Activated naive CD4-positive, alpha-beta T cell treated with anti-CD3 and anti-CD28 coated beads, Interleukin-2, amount 50 U/mL, for 24 hours (primary cell): ENCODE measurements around the gene EHD4.

Source experiments
- H3K27ac Mint-ChIP-seq: one replicate; pipeline ENCODE4 v1.8.0; 2021; ENCODE audit warnings: mild to moderate bottlenecking, mixed read lengths
- H3K27me3 Mint-ChIP-seq: one replicate; pipeline ENCODE4 v1.8.0; 2021; ENCODE audit warnings: mixed read lengths
- H3K36me3 Mint-ChIP-seq: one replicate; pipeline ENCODE4 v1.8.0; 2021; ENCODE audit warnings: mixed read lengths
- H3K4me1 Mint-ChIP-seq: one replicate; pipeline ENCODE4 v1.8.0; 2021; ENCODE audit warnings: mixed read lengths
- H3K4me3 Mint-ChIP-seq: one replicate; pipeline ENCODE4 v1.8.0; 2021; ENCODE audit warnings: mild to moderate bottlenecking, mixed read lengths
- H3K9me3 Mint-ChIP-seq: one replicate; pipeline ENCODE4 v1.8.0; 2021; ENCODE audit warnings: mixed read lengths

EHD4 gene

GRCh38 chr15:41974041-41974440 lies 1.7 kb upstream of the EHD4 start:
- H3K27me3 Mint-ChIP-seq, result peaks cover 6% of the 10 kb centered on the region
- H3K9me3 Mint-ChIP-seq, result no peaks in the 10 kb centered on the region
- no peak overlapping the region for H3K4me3 Mint-ChIP-seq
- H3K36me3 Mint-ChIP-seq, result no peaks in the 10 kb centered on the region
- no peak overlapping the region for H3K27ac Mint-ChIP-seq
- peaks cover 32% of the 10 kb centered on the region for H3K4me1 Mint-ChIP-seq

- H3K27ac Mint-ChIP-seq, result peak overlapping the region; percentile 93
- peak overlapping the region; percentile 83 for H3K4me3 Mint-ChIP-seq
- peaks cover 6% of the 10 kb centered on the region for H3K27me3 Mint-ChIP-seq
- H3K36me3 Mint-ChIP-seq, result no peaks in the 10 kb centered on the region
- peaks cover 52% of the 10 kb centered on the region for H3K4me1 Mint-ChIP-seq
- no peaks in the 10 kb centered on the region for H3K9me3 Mint-ChIP-seq
Observed at GRCh38 chr15:41971895-41972252, 483 bp downstream of the EHD4 start.

GRCh38 chr15:41971089-41971894 lies 1.1 kb downstream of the EHD4 start:
- Mint-ChIP-seq H3K4me3 (peak overlapping the region; percentile 83), H3K9me3 (no peaks in the 10 kb centered on the region), H3K27ac (peak overlapping the region; percentile 93), H3K4me1 (peaks cover 55% of the 10 kb centered on the region), H3K27me3 (peaks cover 6% of the 10 kb centered on the region), H3K36me3 (no peaks in the 10 kb centered on the region)

- peaks cover 4% of the 10 kb centered on the region for H3K36me3 Mint-ChIP-seq
- H3K4me3 Mint-ChIP-seq, result peak overlapping the region; percentile 83
- peaks cover 4% of the 10 kb centered on the region for H3K27me3 Mint-ChIP-seq
- H3K9me3 Mint-ChIP-seq, result no peaks in the 10 kb centered on the region
- peaks cover 61% of the 10 kb centered on the region for H3K4me1 Mint-ChIP-seq
- H3K27ac Mint-ChIP-seq, result peak overlapping the region; percentile 93
Observed at GRCh38 chr15:41970456-41970855, 1.9 kb downstream of the EHD4 start.

GRCh38 chr15:41969851-41970431 lies 2.4 kb downstream of the EHD4 start:
- Mint-ChIP-seq H3K9me3 (no peaks in the 10 kb centered on the region), H3K27ac (peak overlapping the region; percentile 81), H3K36me3 (peaks cover 4% of the 10 kb centered on the region), H3K4me1 (peaks cover 61% of the 10 kb centered on the region), H3K4me3 (peak overlapping the region; percentile 83), H3K27me3 (peaks cover 4% of the 10 kb centered on the region)

GRCh38 chr15:41968701-41969100 lies 3.7 kb downstream of the EHD4 start:
- H3K4me1 Mint-ChIP-seq, result peaks cover 61% of the 10 kb centered on the region
- peak overlapping the region; percentile 77 for H3K27ac Mint-ChIP-seq
- no peak overlapping the region for H3K4me3 Mint-ChIP-seq
- H3K9me3 Mint-ChIP-seq, result no peaks in the 10 kb centered on the region
- no peaks in the 10 kb centered on the region for H3K27me3 Mint-ChIP-seq
- peaks cover 4% of the 10 kb centered on the region for H3K36me3 Mint-ChIP-seq

- no peaks in the 10 kb centered on the region for H3K27me3 Mint-ChIP-seq
- H3K4me3 Mint-ChIP-seq, result no peak overlapping the region
- H3K36me3 Mint-ChIP-seq, result peaks cover 4% of the 10 kb centered on the region
- H3K4me1 Mint-ChIP-seq, result peaks cover 52% of the 10 kb centered on the region
- peak overlapping the region; percentile 70 for H3K27ac Mint-ChIP-seq
- H3K9me3 Mint-ChIP-seq, result no peaks in the 10 kb centered on the region
Observed at GRCh38 chr15:41967506-41968206, 4.7 kb downstream of the EHD4 start.

GRCh38 chr15:41966920-41967465 lies 5.4 kb downstream of the EHD4 start:
- peak overlapping the region; percentile 59 for H3K27ac Mint-ChIP-seq
- H3K4me1 Mint-ChIP-seq, result peaks cover 54% of the 10 kb centered on the region
- H3K36me3 Mint-ChIP-seq, result peaks cover 8% of the 10 kb centered on the region
- H3K4me3 Mint-ChIP-seq, result no peak overlapping the region
- no peaks in the 10 kb centered on the region for H3K9me3 Mint-ChIP-seq
- no peaks in the 10 kb centered on the region for H3K27me3 Mint-ChIP-seq

- Mint-ChIP-seq H3K27me3 (no peaks in the 10 kb centered on the region), H3K4me1 (peaks cover 59% of the 10 kb centered on the region), H3K4me3 (no peak overlapping the region), H3K36me3 (peaks cover 11% of the 10 kb centered on the region), H3K27ac (no peak overlapping the region), H3K9me3 (no peaks in the 10 kb centered on the region)
Observed at GRCh38 chr15:41966414-41966812, 5.9 kb downstream of the EHD4 start.

- Mint-ChIP-seq H3K27ac (no peak overlapping the region), H3K9me3 (no peaks in the 10 kb centered on the region), H3K4me3 (no peak overlapping the region)
Observed at GRCh38 chr15:41965441-41966413, 6.6 kb downstream of the EHD4 start.

GRCh38 chr15:41961595-41962202 lies 10.7 kb downstream of the EHD4 start:
- H3K27ac Mint-ChIP-seq, result no peak overlapping the region
- H3K27me3 Mint-ChIP-seq, result no peaks in the 10 kb centered on the region
- peaks cover 25% of the 10 kb centered on the region for H3K4me1 Mint-ChIP-seq
- no peak overlapping the region for H3K4me3 Mint-ChIP-seq
- no peaks in the 10 kb centered on the region for H3K9me3 Mint-ChIP-seq
- H3K36me3 Mint-ChIP-seq, result peaks cover 14% of the 10 kb centered on the region

More at GRCh38 chr15:41965441-41966413, 6.6 kb downstream of the EHD4 start:
- Mint-ChIP-seq H3K4me1 (peaks cover 57% of the 10 kb centered on the region), H3K27me3 (no peaks in the 10 kb centered on the region), H3K36me3 (peaks cover 11% of the 10 kb centered on the region)

GRCh38 chr15:41961001-41961518 lies 11.3 kb downstream of the EHD4 start:
- Mint-ChIP-seq H3K4me3 (no peak overlapping the region), H3K36me3 (peaks cover 12% of the 10 kb centered on the region), H3K9me3 (no peaks in the 10 kb centered on the region), H3K27ac (no peak overlapping the region), H3K27me3 (no peaks in the 10 kb centered on the region), H3K4me1 (peaks cover 22% of the 10 kb centered on the region)

- Mint-ChIP-seq H3K27ac (no peak overlapping the region), H3K27me3 (no peaks in the 10 kb centered on the region), H3K9me3 (no peaks in the 10 kb centered on the region), H3K4me1 (peaks cover 18% of the 10 kb centered on the region), H3K36me3 (peaks cover 10% of the 10 kb centered on the region), H3K4me3 (no peak overlapping the region)
Observed at GRCh38 chr15:41958002-41958420, 14.3 kb downstream of the EHD4 start.
